ENCODE measurements around the gene SLC1A7. TPM values are rescaled to one million over a fixed set of nuclear protein-coding genes. Genes with fewer than 3 reads are reported as not detected.

Gene SLC1A7
- total and polyA plus RNA-seq, 2 of the 13 experiments (the other 11 are each of a cell fraction or from before 2014, with no cell fraction given), result 0.04 to 2.0 TPM

DNA sequence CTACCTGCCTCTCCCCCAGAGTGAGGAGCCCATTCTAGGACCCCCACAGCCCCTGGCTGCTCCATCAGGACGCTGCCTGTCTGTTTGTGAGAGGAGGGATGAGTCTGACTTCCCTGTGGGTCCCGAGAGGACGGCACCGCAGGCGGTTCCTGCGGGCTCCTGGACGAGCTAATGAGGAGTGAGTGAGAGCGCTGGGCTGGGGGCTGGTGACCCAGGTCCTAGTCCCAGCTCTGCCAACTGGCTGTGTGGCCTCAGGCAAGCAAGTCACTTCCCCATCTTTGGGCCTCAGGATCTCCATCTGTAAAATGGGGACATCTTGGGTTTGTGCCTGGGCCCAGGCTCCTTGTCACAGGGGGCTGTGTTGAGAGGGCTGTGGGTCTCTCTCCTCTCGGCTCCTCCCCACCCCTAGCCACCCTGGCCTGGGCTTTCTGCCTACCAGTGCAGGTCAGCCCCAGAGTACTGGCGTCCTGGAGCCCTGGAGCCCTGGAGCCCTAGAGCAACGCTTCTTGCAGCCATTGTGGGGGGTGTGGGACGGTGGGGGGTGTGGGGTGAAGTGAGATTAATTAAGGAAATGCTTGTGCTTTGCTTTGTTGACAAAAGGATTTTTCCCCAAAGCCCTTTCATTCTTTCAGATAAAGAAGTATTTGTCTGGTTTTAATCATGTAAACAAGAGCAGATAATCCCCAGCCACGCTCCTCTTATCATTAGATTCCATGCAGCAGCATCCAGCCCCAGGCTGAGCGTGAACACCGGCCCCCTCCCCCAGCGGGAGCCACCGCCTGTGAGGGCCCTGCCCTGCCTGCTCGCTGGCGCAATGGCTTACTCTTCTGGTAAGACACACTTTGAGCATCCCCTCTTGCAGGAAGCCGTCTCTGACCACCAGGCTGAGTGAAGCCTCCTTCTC, 26.8 kb downstream of the SLC1A7 start (continued):
- TF ChIP-seq, protein P1, sequence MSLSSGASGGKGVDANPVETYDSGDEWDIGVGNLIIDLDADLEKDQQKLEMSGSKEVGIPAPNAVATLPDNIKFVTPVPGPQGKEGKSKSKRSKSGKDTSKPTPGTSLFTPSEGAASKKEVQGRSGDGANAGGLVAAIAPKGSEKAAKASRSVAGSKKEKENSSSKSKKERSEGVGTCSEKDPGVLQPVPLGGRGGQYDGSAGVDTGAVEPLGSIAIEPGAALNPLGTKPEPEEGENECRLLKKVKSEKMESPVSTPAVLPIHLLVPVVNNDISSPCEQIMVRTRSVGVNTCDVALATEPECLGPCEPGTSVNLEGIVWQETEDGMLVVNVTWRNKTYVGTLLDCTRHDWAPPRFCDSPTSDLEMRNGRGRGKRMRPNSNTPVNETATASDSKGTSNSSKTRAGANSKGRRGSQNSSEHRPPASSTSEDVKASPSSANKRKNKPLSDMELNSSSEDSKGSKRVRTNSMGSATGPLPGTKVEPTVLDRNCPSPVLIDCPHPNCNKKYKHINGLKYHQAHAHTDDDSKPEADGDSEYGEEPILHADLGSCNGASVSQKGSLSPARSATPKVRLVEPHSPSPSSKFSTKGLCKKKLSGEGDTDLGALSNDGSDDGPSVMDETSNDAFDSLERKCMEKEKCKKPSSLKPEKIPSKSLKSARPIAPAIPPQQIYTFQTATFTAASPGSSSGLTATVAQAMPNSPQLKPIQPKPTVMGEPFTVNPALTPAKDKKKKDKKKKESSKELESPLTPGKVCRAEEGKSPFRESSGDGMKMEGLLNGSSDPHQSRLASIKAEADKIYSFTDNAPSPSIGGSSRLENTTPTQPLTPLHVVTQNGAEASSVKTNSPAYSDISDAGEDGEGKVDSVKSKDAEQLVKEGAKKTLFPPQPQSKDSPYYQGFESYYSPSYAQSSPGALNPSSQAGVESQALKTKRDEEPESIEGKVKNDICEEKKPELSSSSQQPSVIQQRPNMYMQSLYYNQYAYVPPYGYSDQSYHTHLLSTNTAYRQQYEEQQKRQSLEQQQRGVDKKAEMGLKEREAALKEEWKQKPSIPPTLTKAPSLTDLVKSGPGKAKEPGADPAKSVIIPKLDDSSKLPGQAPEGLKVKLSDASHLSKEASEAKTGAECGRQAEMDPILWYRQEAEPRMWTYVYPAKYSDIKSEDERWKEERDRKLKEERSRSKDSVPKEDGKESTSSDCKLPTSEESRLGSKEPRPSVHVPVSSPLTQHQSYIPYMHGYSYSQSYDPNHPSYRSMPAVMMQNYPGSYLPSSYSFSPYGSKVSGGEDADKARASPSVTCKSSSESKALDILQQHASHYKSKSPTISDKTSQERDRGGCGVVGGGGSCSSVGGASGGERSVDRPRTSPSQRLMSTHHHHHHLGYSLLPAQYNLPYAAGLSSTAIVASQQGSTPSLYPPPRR (CRISPR knock-in tag; IDR thresholded peaks at IDR 0.05; ENCODE audit: borderline replicate concordance), result peak; percentile 63
- TF ChIP-seq FOXA3 (CRISPR knock-in tag; IDR thresholded peaks at IDR 0.05), result peak; percentile 77
- TF ChIP-seq, protein P2, sequence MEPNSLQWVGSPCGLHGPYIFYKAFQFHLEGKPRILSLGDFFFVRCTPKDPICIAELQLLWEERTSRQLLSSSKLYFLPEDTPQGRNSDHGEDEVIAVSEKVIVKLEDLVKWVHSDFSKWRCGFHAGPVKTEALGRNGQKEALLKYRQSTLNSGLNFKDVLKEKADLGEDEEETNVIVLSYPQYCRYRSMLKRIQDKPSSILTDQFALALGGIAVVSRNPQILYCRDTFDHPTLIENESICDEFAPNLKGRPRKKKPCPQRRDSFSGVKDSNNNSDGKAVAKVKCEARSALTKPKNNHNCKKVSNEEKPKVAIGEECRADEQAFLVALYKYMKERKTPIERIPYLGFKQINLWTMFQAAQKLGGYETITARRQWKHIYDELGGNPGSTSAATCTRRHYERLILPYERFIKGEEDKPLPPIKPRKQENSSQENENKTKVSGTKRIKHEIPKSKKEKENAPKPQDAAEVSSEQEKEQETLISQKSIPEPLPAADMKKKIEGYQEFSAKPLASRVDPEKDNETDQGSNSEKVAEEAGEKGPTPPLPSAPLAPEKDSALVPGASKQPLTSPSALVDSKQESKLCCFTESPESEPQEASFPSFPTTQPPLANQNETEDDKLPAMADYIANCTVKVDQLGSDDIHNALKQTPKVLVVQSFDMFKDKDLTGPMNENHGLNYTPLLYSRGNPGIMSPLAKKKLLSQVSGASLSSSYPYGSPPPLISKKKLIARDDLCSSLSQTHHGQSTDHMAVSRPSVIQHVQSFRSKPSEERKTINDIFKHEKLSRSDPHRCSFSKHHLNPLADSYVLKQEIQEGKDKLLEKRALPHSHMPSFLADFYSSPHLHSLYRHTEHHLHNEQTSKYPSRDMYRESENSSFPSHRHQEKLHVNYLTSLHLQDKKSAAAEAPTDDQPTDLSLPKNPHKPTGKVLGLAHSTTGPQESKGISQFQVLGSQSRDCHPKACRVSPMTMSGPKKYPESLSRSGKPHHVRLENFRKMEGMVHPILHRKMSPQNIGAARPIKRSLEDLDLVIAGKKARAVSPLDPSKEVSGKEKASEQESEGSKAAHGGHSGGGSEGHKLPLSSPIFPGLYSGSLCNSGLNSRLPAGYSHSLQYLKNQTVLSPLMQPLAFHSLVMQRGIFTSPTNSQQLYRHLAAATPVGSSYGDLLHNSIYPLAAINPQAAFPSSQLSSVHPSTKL (CRISPR knock-in tag; IDR thresholded peaks at IDR 0.05), result peak; percentile 64
- TF ChIP-seq, protein P3, sequence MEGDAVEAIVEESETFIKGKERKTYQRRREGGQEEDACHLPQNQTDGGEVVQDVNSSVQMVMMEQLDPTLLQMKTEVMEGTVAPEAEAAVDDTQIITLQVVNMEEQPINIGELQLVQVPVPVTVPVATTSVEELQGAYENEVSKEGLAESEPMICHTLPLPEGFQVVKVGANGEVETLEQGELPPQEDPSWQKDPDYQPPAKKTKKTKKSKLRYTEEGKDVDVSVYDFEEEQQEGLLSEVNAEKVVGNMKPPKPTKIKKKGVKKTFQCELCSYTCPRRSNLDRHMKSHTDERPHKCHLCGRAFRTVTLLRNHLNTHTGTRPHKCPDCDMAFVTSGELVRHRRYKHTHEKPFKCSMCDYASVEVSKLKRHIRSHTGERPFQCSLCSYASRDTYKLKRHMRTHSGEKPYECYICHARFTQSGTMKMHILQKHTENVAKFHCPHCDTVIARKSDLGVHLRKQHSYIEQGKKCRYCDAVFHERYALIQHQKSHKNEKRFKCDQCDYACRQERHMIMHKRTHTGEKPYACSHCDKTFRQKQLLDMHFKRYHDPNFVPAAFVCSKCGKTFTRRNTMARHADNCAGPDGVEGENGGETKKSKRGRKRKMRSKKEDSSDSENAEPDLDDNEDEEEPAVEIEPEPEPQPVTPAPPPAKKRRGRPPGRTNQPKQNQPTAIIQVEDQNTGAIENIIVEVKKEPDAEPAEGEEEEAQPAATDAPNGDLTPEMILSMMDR (CRISPR knock-in tag; IDR thresholded peaks at IDR 0.05), result peak; percentile 26
- TF ChIP-seq, protein P4, sequence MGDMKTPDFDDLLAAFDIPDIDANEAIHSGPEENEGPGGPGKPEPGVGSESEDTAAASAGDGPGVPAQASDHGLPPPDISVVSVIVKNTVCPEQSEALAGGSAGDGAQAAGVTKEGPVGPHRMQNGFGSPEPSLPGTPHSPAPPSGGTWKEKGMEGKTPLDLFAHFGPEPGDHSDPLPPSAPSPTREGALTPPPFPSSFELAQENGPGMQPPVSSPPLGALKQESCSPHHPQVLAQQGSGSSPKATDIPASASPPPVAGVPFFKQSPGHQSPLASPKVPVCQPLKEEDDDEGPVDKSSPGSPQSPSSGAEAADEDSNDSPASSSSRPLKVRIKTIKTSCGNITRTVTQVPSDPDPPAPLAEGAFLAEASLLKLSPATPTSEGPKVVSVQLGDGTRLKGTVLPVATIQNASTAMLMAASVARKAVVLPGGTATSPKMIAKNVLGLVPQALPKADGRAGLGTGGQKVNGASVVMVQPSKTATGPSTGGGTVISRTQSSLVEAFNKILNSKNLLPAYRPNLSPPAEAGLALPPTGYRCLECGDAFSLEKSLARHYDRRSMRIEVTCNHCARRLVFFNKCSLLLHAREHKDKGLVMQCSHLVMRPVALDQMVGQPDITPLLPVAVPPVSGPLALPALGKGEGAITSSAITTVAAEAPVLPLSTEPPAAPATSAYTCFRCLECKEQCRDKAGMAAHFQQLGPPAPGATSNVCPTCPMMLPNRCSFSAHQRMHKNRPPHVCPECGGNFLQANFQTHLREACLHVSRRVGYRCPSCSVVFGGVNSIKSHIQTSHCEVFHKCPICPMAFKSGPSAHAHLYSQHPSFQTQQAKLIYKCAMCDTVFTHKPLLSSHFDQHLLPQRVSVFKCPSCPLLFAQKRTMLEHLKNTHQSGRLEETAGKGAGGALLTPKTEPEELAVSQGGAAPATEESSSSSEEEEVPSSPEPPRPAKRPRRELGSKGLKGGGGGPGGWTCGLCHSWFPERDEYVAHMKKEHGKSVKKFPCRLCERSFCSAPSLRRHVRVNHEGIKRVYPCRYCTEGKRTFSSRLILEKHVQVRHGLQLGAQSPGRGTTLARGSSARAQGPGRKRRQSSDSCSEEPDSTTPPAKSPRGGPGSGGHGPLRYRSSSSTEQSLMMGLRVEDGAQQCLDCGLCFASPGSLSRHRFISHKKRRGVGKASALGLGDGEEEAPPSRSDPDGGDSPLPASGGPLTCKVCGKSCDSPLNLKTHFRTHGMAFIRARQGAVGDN (CRISPR knock-in tag; IDR thresholded peaks at IDR 0.05), result peak; percentile 65

Data from HepG2 (cell line).